ENCODE data around the gene CBLIF. TPM values are rescaled to one million over a fixed set of nuclear protein-coding genes. Genes with fewer than 3 reads are reported as not detected.
"Not testable (repeated sequence)": the region's sequence is repeated elsewhere in the genome, so short reads cannot be mapped to it uniquely, and the experiment has no call there.

Gene CBLIF
- total RNA-seq, 1 donor from 2014 or later: not detected

DNA sequence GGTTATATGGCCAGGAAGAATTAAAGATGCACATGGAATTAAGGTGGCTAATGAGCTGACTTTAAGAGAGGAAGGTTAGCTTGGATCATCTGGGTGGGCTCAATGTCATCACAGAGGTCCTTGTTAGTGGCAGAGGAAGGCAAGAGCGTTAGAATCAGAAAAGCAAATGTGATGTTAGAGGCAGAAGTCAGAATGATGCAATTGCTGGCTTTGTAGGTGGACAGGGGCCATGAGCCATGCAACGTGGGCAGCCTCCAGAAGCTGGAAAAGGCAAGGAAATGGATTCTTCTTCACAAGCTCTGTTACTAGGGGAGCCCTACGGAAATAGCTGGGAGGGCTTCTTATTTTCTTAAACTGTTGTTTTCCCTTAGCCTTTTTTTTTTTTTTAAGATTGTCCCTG lies 2.3 kb upstream of the CBLIF start:
- no peak for DNase-seq (ENCODE audit: low spot score)

DNA sequence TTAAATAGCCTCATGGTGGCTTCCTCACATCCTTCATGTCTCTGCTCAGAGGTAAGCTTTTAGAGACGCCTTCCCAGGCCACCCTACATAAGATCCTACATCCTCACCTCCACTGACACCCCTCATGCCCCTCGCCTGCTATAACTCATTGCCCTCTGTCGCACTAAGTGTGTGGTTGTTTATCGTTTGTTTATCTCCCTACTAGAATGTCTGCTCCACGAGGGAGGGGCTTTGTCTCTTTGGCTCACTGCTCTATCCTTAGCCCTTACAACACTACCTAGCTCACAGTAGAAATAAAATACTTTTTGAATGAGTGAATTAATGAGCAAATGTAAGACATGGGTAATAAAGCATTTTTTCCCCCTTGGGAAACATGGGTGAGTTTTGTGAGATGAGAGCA lies 1.3 kb upstream of the CBLIF start:
- no peak for DNase-seq (ENCODE audit: low spot score)

DNA sequence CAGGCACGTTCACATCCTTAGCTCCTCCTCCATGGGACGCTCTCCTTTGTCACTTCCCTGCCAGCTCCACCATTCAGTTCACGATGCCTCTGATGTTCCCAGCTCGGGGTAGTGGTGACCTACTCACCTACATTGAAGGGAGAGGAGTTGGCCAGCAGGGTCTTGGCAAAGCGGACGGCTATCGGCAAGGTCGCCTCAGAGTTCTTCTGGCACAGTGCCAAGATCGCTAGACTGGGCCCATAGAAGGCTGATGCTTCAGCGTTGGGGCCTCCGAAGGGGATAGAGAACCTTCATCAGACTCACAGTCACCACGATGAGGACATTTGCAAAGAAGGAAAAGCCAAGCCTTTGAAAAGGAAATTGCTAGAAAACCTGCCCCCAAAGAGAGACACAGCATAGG lies 3.0 kb downstream of the CBLIF start:
- no peak for DNase-seq (ENCODE audit: low spot score)

DNA sequence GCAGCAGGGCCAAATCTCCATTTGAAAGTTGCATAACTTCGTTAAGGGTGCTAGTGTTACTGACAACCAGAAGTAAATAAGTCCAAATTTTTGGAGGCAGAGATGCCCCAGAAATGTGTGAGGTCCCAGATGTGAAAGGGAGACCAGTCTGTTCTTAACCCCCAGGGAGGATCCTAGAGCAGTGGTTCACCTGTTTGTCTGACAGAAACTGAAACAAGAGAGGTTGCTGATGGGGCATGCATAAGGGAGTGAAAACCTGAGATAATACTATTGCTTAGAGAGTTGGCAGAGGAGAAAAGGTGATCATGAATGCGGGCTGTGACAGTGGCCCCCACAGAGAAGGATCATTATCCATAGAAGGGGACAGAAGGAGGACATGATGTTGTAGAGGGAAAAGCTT lies 3.8 kb downstream of the CBLIF start:
- no peak for DNase-seq (ENCODE audit: low spot score)

- DNase-seq (ENCODE audit: low spot score): no peak
These were observed 5.7 kb downstream of the CBLIF start for GRCh38 chr11:59839615-59840014.

DNA sequence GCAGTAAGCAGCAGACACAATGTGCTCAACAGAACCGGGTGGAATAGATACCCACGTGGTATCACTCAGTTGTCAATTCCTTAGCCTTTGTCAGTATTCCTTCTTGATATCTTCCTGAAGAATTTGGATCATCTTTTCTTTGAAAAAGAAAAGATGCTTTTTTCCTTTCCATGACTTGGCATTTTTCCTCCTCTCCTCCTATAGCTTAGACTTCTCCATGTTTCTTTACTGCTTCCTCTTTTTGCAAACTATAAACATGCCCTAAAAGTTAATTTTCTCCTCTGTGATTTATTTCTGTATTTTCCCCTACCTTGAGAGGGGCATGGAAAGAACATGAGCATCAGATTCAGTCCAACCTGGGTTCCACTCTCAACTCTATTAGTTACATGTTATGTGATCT lies 11.7 kb downstream of the CBLIF start:
- DNase-seq (ENCODE audit: low spot score): no peak

- no peak for DNase-seq (ENCODE audit: low spot score)
These were observed 15.9 kb downstream of the CBLIF start for GRCh38 chr11:59829358-59829757.

- peak; percentile 53 for DNase-seq (ENCODE audit: low spot score)
These were observed 22.2 kb downstream of the CBLIF start for GRCh38 chr11:59822989-59823566.

GRCh38 chr11:59818572-59818971 lies 26.7 kb downstream of the CBLIF start:
- DNase-seq (ENCODE audit: low spot score): no peak

GRCh38 chr11:59816434-59816833 lies 28.9 kb downstream of the CBLIF start:
- not testable (repeated sequence) for DNase-seq (ENCODE audit: low spot score)

DNA sequence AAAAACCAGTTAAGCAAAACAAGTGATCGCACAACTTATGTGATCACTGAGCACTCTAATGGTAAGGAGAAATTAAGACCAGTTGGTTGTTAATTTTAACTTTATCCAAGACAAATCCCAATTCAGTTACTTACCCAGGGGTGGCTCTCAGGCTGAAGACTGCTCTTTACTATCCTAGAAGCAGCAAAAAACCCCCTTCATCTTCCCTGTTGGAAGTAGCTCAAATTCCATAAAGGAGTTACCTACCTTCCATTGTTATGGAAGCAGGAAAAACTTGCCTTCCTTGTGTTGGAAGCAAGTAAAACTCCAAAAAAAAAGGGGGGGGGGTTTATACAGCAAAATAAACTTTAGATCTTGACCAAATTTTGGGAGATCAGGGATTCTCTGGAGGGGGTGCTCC lies 29.5 kb downstream of the CBLIF start:
- no peak for DNase-seq (ENCODE audit: low spot score)

- no peak for DNase-seq (ENCODE audit: low spot score)
These were observed 31.3 kb downstream of the CBLIF start for GRCh38 chr11:59814021-59814420.

DNA sequence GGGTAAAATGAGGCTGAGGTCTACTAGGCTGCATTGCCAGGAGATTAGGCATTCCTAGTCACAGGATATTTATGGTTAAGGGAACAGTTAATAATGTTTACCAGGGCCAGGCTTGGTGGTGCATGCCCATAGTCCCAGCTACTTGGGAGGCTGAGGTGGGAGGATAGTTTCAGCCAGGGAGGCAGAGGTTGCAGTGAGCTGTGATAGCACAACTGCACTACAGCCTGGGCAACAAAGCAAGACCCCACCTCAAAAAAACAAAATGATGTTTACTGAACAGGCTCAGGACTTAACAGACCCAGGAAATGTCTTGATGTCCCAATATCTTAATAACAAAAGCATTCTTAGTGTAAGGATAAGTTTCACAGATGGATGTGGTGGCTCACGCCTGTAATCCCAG lies 31.9 kb downstream of the CBLIF start:
- no peak for DNase-seq (ENCODE audit: low spot score)

GRCh38 chr11:59812220-59812619 lies 33.1 kb downstream of the CBLIF start:
- no peak for DNase-seq (ENCODE audit: low spot score)

GRCh38 chr11:59810911-59811259 lies 34.4 kb downstream of the CBLIF start:
- no peak for DNase-seq (ENCODE audit: low spot score)

DNA sequence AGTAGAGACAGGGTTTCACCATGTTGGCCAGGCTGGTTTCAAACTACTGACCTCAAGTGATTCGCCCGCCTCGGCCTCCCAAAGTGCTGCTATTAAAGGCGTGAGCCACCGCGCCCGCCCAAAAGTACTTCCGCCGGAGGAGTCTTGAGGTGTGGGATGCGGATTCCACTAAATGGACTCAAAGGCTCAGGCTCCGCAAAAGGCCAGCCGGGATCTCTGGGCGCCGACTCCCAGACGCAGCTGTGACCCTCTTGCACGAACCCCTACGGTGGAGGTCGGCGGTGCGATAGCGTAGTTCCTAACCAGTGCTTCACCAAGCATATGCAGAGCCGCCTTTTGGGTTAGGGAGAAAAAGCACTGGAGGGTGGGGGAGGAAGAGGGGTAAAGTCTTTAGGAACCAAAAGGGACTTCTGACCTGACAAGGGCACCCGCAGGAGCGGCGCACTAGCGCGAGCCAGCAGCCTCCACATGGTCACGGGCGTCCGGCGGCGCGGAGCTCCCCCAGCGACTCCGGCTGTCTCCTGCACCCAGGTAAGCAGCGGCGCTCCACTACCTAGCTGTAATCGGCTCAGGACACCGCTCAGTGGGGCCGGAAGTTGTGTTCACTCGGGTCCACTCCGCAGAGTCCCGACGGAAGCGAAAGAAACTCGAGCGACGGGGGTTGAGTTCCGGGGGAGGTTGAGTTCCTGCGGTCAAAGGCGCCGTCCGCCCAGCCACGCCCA lies 34.9 kb downstream of the CBLIF start, which contains the start of gene MRPL16:
Gene MRPL16, minus strand, starts transcription at position 590 of the 722 bp plus-strand sequence. Its CDS starts 120 bp downstream, at position 470.
- DNase-seq (ENCODE audit: low spot score): peak; percentile 87

GRCh38 chr11:59807047-59807610 lies 38.2 kb downstream of the CBLIF start:
- DNase-seq (ENCODE audit: low spot score): peak; percentile 27

DNA sequence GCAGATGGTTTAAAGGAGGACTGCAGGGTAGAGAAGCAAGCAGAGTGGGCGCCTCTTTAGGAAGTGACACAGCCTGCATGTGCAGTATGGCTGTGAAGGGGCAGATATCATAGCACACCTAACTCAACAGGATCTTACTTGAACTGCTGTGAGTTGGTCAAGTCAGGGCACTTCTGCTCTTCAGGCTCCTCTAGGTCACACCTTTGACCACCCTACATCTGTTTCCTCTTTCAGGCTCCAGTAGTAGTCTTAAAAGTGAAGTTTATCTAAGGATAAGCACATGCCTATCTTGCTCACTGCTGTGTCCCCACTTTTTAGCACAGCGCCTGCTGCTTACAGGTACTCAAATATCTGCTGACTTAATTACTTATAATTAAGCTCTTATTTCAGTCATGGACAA lies 41.2 kb downstream of the CBLIF start:
- DNase-seq (ENCODE audit: low spot score): no peak

GRCh38 chr11:59802639-59803176 lies 42.6 kb downstream of the CBLIF start:
- DNase-seq (ENCODE audit: low spot score): peak; percentile 64

GRCh38 chr11:59801981-59802638 lies 43.2 kb downstream of the CBLIF start:
- DNase-seq (ENCODE audit: low spot score): peak; percentile 33

- no peak for DNase-seq (ENCODE audit: low spot score)
These were observed 44.1 kb downstream of the CBLIF start for GRCh38 chr11:59801160-59801706.

GRCh38 chr11:59800390-59801025 lies 44.8 kb downstream of the CBLIF start:
- DNase-seq (ENCODE audit: low spot score): no peak
